Mucosa of stomach (tissue), 1 donor: ENCODE data around the gene RAB6A.
A peak's percentile ranks its signal among the peaks of the same experiment; 100 is the strongest.

ENCODE experiments used
- H3K27me3 ChIP-seq: one replicate; pipeline ENCODE4 v1.7.0; 2013; ENCODE audit warnings: mild to moderate bottlenecking, low read length; ENCODE audit not compliant: control insufficient read depth, insufficient read depth
- H3K36me3 ChIP-seq: one replicate; pipeline ENCODE4 v1.7.0; 2013; ENCODE audit warnings: low read length; ENCODE audit not compliant: control insufficient read depth, insufficient read depth
- H3K4me1 ChIP-seq: one replicate; pipeline ENCODE4 v1.7.0; 2013; ENCODE audit warnings: mild to moderate bottlenecking, low read length; ENCODE audit not compliant: control insufficient read depth, insufficient read depth
- H3K4me3 ChIP-seq: one replicate; pipeline ENCODE4 v1.7.0; 2013; ENCODE audit warnings: low read length
- H3K9ac ChIP-seq: one replicate; pipeline ENCODE4 v1.7.0; 2013; ENCODE audit warnings: mild to moderate bottlenecking, low read length, moderate library complexity
- H3K9me3 ChIP-seq: one replicate; pipeline ENCODE4 v1.7.0; 2013; ENCODE audit warnings: mild to moderate bottlenecking, low read length, moderate library complexity; ENCODE audit not compliant: control insufficient read depth
- donor health status: Pancreatic carcinoma.

The RAB6A gene

GRCh38 chr11:73660497-73661034, 100.3 kb downstream of the RAB6A start:
- no peak overlapping the region for H3K9ac ChIP-seq
- H3K27me3 ChIP-seq: no peaks in the 10 kb centered on the region
- H3K4me3 ChIP-seq: peak overlapping the region; percentile 10
- H3K9me3 ChIP-seq: no peaks in the 10 kb centered on the region
- H3K36me3 ChIP-seq: no peaks in the 10 kb centered on the region
- H3K4me1 ChIP-seq: peaks cover 13% of the 10 kb centered on the region

- Histone ChIP-seq H3K36me3 (no peaks in the 10 kb centered on the region), H3K9me3 (no peaks in the 10 kb centered on the region), H3K27me3 (no peaks in the 10 kb centered on the region), H3K9ac (no peak overlapping the region), H3K4me3 (no peak overlapping the region), H3K4me1 (peaks cover 13% of the 10 kb centered on the region)
Observed at GRCh38 chr11:73659961-73660360, 100.9 kb downstream of the RAB6A start.

GRCh38 chr11:73656985-73657384, 103.9 kb downstream of the RAB6A start:
- Histone ChIP-seq H3K27me3 (no peaks in the 10 kb centered on the region), H3K9me3 (no peaks in the 10 kb centered on the region), H3K36me3 (no peaks in the 10 kb centered on the region), H3K4me3 (no peak overlapping the region), H3K4me1 (peaks cover 21% of the 10 kb centered on the region), H3K9ac (no peak overlapping the region)

- no peaks in the 10 kb centered on the region for H3K27me3 ChIP-seq
- no peaks in the 10 kb centered on the region for H3K36me3 ChIP-seq
- no peaks in the 10 kb centered on the region for H3K9me3 ChIP-seq
- peaks cover 15% of the 10 kb centered on the region for H3K4me1 ChIP-seq
- H3K9ac ChIP-seq: no peak overlapping the region
- H3K4me3 ChIP-seq: no peak overlapping the region
Observed at GRCh38 chr11:73655686-73656085, 105.2 kb downstream of the RAB6A start.

- no peaks in the 10 kb centered on the region for H3K9me3 ChIP-seq
- peaks cover 8% of the 10 kb centered on the region for H3K4me1 ChIP-seq
- no peak overlapping the region for H3K9ac ChIP-seq
- no peaks in the 10 kb centered on the region for H3K36me3 ChIP-seq
- no peak overlapping the region for H3K4me3 ChIP-seq
- no peaks in the 10 kb centered on the region for H3K27me3 ChIP-seq
Observed at GRCh38 chr11:73654482-73655021, 106.3 kb downstream of the RAB6A start.

GRCh38 chr11:73653996-73654395, 106.9 kb downstream of the RAB6A start:
- no peaks in the 10 kb centered on the region for H3K9me3 ChIP-seq
- H3K4me1 ChIP-seq: peaks cover 8% of the 10 kb centered on the region
- no peak overlapping the region for H3K4me3 ChIP-seq
- no peak overlapping the region for H3K9ac ChIP-seq
- no peaks in the 10 kb centered on the region for H3K27me3 ChIP-seq
- no peaks in the 10 kb centered on the region for H3K36me3 ChIP-seq

- H3K9me3 ChIP-seq: no peaks in the 10 kb centered on the region
- no peak overlapping the region for H3K9ac ChIP-seq
- H3K27me3 ChIP-seq: no peaks in the 10 kb centered on the region
- H3K36me3 ChIP-seq: no peaks in the 10 kb centered on the region
- no peak overlapping the region for H3K4me3 ChIP-seq
- peaks cover 8% of the 10 kb centered on the region for H3K4me1 ChIP-seq
Observed at GRCh38 chr11:73652856-73653559, 107.9 kb downstream of the RAB6A start.

GRCh38 chr11:73652046-73652730, 108.7 kb downstream of the RAB6A start:
- Histone ChIP-seq H3K27me3 (no peaks in the 10 kb centered on the region), H3K36me3 (no peaks in the 10 kb centered on the region), H3K9me3 (no peaks in the 10 kb centered on the region), H3K9ac (no peak overlapping the region), H3K4me1 (peaks cover 16% of the 10 kb centered on the region), H3K4me3 (no peak overlapping the region)

GRCh38 chr11:73651661-73652045, 109.2 kb downstream of the RAB6A start:
- Histone ChIP-seq H3K9ac (no peak overlapping the region), H3K4me3 (no peak overlapping the region), H3K27me3 (no peaks in the 10 kb centered on the region), H3K36me3 (no peaks in the 10 kb centered on the region), H3K4me1 (peaks cover 19% of the 10 kb centered on the region), H3K9me3 (no peaks in the 10 kb centered on the region)

- Histone ChIP-seq H3K4me1 (peaks cover 19% of the 10 kb centered on the region), H3K9ac (no peak overlapping the region), H3K36me3 (no peaks in the 10 kb centered on the region), H3K4me3 (no peak overlapping the region), H3K9me3 (no peaks in the 10 kb centered on the region), H3K27me3 (no peaks in the 10 kb centered on the region)
Observed at GRCh38 chr11:73651252-73651651, 109.6 kb downstream of the RAB6A start.

GRCh38 chr11:73650400-73650799, 110.5 kb downstream of the RAB6A start:
- Histone ChIP-seq H3K4me1 (peaks cover 27% of the 10 kb centered on the region), H3K4me3 (no peak overlapping the region), H3K9me3 (no peaks in the 10 kb centered on the region), H3K36me3 (no peaks in the 10 kb centered on the region), H3K27me3 (peaks cover 8% of the 10 kb centered on the region), H3K9ac (no peak overlapping the region)

- Histone ChIP-seq H3K4me3 (no peak overlapping the region), H3K27me3 (peaks cover 9% of the 10 kb centered on the region), H3K9ac (no peak overlapping the region), H3K4me1 (peaks cover 28% of the 10 kb centered on the region), H3K9me3 (no peaks in the 10 kb centered on the region), H3K36me3 (no peaks in the 10 kb centered on the region)
Observed at GRCh38 chr11:73649206-73649605, 111.7 kb downstream of the RAB6A start.
